LNCaP clone FGC (cell line): ENCODE measurements around the gene HSPA1B.

Source experiments
- DNase-seq: peaks from one replicate; pipeline ENCODE4 v3.0.0-alpha.2; 2011; ENCODE audit warnings: low read depth
- H3K4me3 ChIP-seq: 2 replicates; pipeline ENCODE4 v1.5.1; 2011; ENCODE audit warnings: mild to moderate bottlenecking, low read depth, low read length, control low read depth
- CTCF ChIP-seq: IDR thresholded peaks from 2 replicates; pipeline ENCODE4 v1.5.1; 2012; ENCODE audit warnings: mild to moderate bottlenecking; ENCODE audit not compliant: control insufficient read depth, insufficient read depth; ENCODE audit errors: extremely low read depth

HSPA1B gene

GRCh38 chr6:31877125-31877650 is 49.6 kb downstream of the HSPA1B start:
- no peak for TF ChIP-seq CTCF
- DNase-seq, result peak; percentile 47
- peak overlapping the region; percentile 63 for H3K4me3 ChIP-seq

DNA sequence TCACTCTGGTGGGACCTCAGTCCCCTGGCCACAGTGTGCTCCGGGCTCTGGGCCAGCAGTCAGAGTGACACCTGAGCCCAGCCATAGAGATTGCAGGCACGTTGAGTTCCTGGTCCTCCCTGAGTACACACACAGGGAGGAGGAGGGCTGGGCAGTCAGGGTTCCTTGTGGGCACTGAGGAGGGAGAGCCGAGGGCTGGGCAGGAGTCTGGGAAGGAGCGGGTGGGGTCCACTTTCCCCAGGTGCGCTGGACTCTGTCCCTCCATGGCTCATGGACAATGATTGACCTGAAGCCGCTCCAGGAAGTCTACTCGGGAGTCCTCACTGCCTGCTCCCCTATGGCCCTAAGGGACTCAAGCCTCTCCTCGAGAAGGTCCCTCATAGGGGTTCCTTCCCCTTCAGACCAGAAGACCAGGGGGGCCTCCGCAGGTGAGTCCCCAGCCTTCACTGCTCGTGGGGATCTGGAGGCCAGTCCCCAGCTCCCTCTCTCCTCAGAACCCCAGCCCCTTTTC is 50.2 kb downstream of the HSPA1B start:
- no peak for TF ChIP-seq CTCF
- peak overlapping the region; percentile 63 for H3K4me3 ChIP-seq
- peak; percentile 76 for DNase-seq

DNA sequence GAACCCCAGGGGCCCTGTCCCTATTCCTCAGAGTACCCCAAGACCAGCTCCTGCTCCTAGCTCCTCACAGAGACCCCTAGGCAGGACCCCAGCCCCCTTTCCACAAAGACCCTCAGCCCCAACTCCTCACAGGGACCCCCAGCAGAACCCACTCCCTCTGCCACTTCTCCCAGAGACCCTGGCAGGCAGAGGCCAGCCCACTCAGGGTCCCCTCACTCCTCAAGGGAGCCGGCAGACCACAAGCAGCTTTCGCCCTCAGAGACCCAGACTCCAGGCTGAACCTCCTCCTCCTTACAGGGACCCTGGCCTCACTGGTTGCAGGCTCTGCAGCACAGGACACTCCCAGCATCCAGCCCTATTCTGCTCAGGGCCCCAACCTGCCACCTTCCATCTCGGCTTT is 50.7 kb downstream of the HSPA1B start:
- TF ChIP-seq CTCF, result no peak
- H3K4me3 ChIP-seq, result peak overlapping the region; percentile 63
- DNase-seq, result no peak

DNA sequence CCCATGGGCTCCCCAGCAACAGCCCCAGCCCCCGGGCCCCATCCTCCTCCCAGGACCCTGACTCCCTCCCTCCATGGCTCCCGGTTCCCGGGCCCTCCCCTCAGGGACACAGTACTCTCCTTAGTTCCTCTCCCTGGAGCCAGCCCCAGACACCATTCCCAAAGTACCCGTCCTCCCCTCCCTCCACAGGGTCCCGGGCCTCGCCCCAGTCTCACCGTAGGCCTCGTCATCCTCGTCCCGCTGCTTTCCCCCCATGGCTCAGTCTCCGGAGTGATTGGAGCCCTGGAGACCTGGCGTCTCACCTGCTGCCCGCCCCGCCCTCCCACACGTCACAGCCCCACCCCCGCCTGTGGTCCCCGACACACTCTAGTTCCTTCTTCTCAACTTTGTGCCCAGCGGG is 51.2 kb downstream of the HSPA1B start, which contains the start of gene SLC44A4:
SLC44A4 (minus strand) TSS at position 272 of the 400 bp plus-strand sequence; CDS start at position 255, 17 bp downstream.
- no peak for DNase-seq
- TF ChIP-seq CTCF, result no peak
- peak within 1 kb of the TSS; percentile 63 for H3K4me3 ChIP-seq

- peak overlapping the region; percentile 63 for H3K4me3 ChIP-seq
- no peak for DNase-seq
- TF ChIP-seq CTCF, result no peak
Observed at GRCh38 chr6:31879143-31879542, 51.6 kb downstream of the HSPA1B start.
